Keratinocyte (primary cell): ENCODE data around the gene ERG. TPM values are rescaled to one million over a fixed set of nuclear protein-coding genes. Genes with fewer than 3 reads are reported as not detected.
A peak's percentile ranks its signal among the peaks of the same experiment; 100 is the strongest.

Experiments
- DNase-seq: peaks from one replicate; pipeline ENCODE4 v3.0.0-alpha.2; 2011; ENCODE audit warnings: low read depth, missing footprints, low spot score
- FAIRE-seq: peaks from 2 replicates; lab custom pipeline; 2011; peaks lifted over from hg19 to GRCh38; lab: Jason Lieb, UNC
- H2AFZ ChIP-seq: 2 replicates; pipeline ENCODE4 v1.6.0; 2012; ENCODE audit warnings: low read length, control low read depth, inconsistent platforms; ENCODE audit not compliant: control insufficient read depth
- H3K27ac ChIP-seq: 2 replicates; pipeline ENCODE4 v1.5.1; 2011; ENCODE audit warnings: low read length; ENCODE audit not compliant: control insufficient read depth, insufficient read depth
- H3K27me3 ChIP-seq: 3 replicates; pipeline ENCODE4 v1.6.0; 2011; ENCODE audit warnings: low read length; ENCODE audit not compliant: control insufficient read depth, insufficient read depth; ENCODE audit errors: extremely low read depth
- H3K36me3 ChIP-seq, 2 experiments: 2 replicates in 1 of 2; 3 replicates in 1 of 2; pipeline ENCODE4 v1.5.1; 2011; ENCODE audit warnings: low read length in 2 of 2, mild to moderate bottlenecking in 1 of 2; ENCODE audit not compliant: control insufficient read depth in 2 of 2, insufficient read depth in 2 of 2; ENCODE audit errors: extremely low read depth in 1 of 2
- H3K4me1 ChIP-seq: 3 replicates; pipeline ENCODE4 v1.5.1; 2011; ENCODE audit warnings: low read length; ENCODE audit not compliant: control insufficient read depth, insufficient read depth; ENCODE audit errors: extremely low read depth
- H3K4me2 ChIP-seq: 3 replicates; pipeline ENCODE4 v1.6.0; 2011; ENCODE audit warnings: low read depth, low read length; ENCODE audit not compliant: control insufficient read depth, insufficient read depth; ENCODE audit errors: extremely low read depth
- H3K4me3 ChIP-seq, 3 experiments: fragments of 200-600 bp in 1 of 3; sonication (generic) in 1 of 3; 2 replicates in 2 of 3; 3 replicates in 1 of 3; pipeline ENCODE4 v1.5.1; 2011 to 2016; ENCODE audit warnings: low read length in 3 of 3, mild to moderate bottlenecking in 3 of 3, control low read depth in 2 of 3, inconsistent platforms in 1 of 3, low read depth in 1 of 3, mixed read lengths in 1 of 3, mixed run types in 1 of 3, moderate library complexity in 1 of 3; ENCODE audit not compliant: control insufficient read depth in 2 of 3, insufficient read depth in 2 of 3; ENCODE audit errors: extremely low read depth in 1 of 3
- H3K79me2 ChIP-seq: 2 replicates; pipeline ENCODE4 v1.6.0; 2012; ENCODE audit warnings: low read length; ENCODE audit not compliant: control insufficient read depth, insufficient read depth
- H3K9ac ChIP-seq: 3 replicates; pipeline ENCODE4 v1.6.0; 2011; ENCODE audit warnings: low read length; ENCODE audit not compliant: control insufficient read depth, insufficient read depth; ENCODE audit errors: extremely low read depth
- H3K9me1 ChIP-seq: 3 replicates; pipeline ENCODE4 v1.6.0; 2011; ENCODE audit warnings: low read length; ENCODE audit not compliant: control insufficient read depth, insufficient read depth; ENCODE audit errors: extremely low read depth
- H3K9me3 ChIP-seq: 2 replicates; pipeline ENCODE4 v1.5.1; 2012; ENCODE audit warnings: low read depth, low read length; ENCODE audit not compliant: control insufficient read depth
- H4K20me1 ChIP-seq: 3 replicates; pipeline ENCODE4 v1.6.0; 2011; ENCODE audit warnings: low read length; ENCODE audit not compliant: control insufficient read depth, insufficient read depth; ENCODE audit errors: extremely low read depth
- EZH2 ChIP-seq: IDR thresholded peaks from one replicate; pipeline ENCODE4 v1.6.1; 2012; ENCODE audit warnings: inconsistent platforms, mild to moderate bottlenecking, low read length, moderate library complexity
- dilution Hi-C: fragments of 300-500 bp; cut with MboI; formaldehyde crosslinking; loops from one replicate; pipeline ENCODE4 v1.7.0; 2020; ENCODE audit warnings: low sequenced_read_pairs; ENCODE audit not compliant: extremely low pct_ligation_motif_present
- polyA plus RNA-seq, 5 experiments: library from polyadenylated mRNA; depleted of rRNA in 3 of 5; stranded (reverse) in 3 of 5; stranded (forward) in 1 of 5; unstranded in 1 of 5; fragments of >200 nt; gene quantifications; 1 replicate in 1 of 5; 2 replicates in 3 of 5; 3 replicates in 1 of 5; pipeline versions ENCODE4 v1.2.1 to v1.2.3, GENCODE V29; 2011 to 2012; ENCODE audit warnings: missing spikeins in 2 of 5, low read depth in 1 of 5, low replicate concordance in 1 of 5
- TF ChIP-seq, protein P1 (sequence below), 3 experiments: IDR thresholded peaks in 1 of 3; conservative IDR thresholded peaks in 1 of 3; optimal IDR thresholded peaks in 1 of 3; 2 replicates in 2 of 3; 3 replicates in 1 of 3; pipeline versions ENCODE3 to v1.5.1; 2011; ENCODE audit warnings: low read length in 3 of 3, mild to moderate bottlenecking in 3 of 3, moderate library complexity in 2 of 3, control low read depth in 1 of 3, inconsistent platforms in 1 of 3; ENCODE audit not compliant: insufficient read depth in 2 of 3; ENCODE audit errors: extremely low read depth in 1 of 3

Gene ERG
- polyA plus RNA-seq, 1 donor (not counting 4 experiments of a cell fraction or from before 2014, with no cell fraction given), result 0.08 TPM

DNA sequence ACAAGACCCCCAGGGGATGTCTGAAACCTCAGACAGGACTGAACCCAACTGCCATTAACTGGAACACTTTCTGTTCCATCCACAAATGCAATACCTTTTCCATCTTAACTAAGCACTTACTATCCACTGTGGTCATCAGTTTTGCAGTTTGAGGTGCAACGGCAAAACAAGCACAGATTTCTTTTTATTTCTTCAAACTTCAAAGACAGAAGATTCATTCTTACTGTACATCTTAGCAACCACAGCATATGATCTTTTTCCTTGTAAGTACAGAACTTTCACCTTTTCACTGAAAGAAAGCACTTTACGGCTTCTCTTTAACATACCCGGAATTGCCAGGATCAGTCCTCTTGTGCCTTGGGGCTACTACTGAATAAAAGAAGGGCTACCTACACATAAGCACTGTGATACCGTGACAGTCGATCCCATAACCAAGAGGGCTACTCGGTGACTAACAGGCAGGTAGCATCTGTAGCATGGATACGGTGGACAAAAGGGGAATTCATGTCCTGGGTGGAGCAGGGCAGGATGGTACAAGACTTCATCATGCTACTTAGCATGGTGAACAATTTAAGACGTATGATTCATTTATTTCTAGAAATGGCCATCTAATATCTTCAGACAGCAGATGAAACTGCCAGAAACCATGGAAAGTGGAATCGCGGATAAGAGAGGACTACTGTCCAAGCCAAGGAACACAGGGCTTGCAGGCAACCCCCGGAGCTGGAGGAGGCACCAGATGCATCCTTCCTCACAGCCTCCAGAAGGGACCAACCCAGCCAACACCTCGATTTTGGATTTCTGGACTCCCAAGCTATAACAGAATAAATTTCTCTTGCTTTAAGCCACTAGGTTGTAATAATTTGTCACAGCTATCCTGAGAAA, 18.4 kb downstream of the ERG start:
- FAIRE-seq (peak; percentile 88), DNase-seq (peak; percentile 99)
- Histone ChIP-seq H2AFZ (no peak overlapping the region), H3K4me3 (peak overlapping the region in 1 of 3 experiments; percentile 15), H4K20me1 (no peaks in the 10 kb centered on the region), H3K4me1 (peaks cover 50% of the 10 kb centered on the region), H3K27ac (peak overlapping the region; percentile 99), H3K9me3 (no peaks in the 10 kb centered on the region), H3K36me3 (no peaks in the 10 kb centered on the region), H3K4me2 (peak overlapping the region; percentile 68), H3K79me2 (no peaks in the 10 kb centered on the region), H3K9me1 (no peaks in the 10 kb centered on the region), H3K27me3 (no peaks in the 10 kb centered on the region), H3K9ac (peak overlapping the region; percentile 75)
- dilution Hi-C loops, result no loop called here
- TF ChIP-seq, protein P1, sequence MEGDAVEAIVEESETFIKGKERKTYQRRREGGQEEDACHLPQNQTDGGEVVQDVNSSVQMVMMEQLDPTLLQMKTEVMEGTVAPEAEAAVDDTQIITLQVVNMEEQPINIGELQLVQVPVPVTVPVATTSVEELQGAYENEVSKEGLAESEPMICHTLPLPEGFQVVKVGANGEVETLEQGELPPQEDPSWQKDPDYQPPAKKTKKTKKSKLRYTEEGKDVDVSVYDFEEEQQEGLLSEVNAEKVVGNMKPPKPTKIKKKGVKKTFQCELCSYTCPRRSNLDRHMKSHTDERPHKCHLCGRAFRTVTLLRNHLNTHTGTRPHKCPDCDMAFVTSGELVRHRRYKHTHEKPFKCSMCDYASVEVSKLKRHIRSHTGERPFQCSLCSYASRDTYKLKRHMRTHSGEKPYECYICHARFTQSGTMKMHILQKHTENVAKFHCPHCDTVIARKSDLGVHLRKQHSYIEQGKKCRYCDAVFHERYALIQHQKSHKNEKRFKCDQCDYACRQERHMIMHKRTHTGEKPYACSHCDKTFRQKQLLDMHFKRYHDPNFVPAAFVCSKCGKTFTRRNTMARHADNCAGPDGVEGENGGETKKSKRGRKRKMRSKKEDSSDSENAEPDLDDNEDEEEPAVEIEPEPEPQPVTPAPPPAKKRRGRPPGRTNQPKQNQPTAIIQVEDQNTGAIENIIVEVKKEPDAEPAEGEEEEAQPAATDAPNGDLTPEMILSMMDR (optimal IDR thresholded peaks at IDR 0.05 in 1 of 3, IDR thresholded peaks at IDR 0.05 in 1 of 3, conservative IDR thresholded peaks at IDR 0.05 in 1 of 3; ENCODE audit: extremely low read depth in 1 of 3, insufficient read depth in 2 of 3, low read length in 3 of 3), result no peak

DNA sequence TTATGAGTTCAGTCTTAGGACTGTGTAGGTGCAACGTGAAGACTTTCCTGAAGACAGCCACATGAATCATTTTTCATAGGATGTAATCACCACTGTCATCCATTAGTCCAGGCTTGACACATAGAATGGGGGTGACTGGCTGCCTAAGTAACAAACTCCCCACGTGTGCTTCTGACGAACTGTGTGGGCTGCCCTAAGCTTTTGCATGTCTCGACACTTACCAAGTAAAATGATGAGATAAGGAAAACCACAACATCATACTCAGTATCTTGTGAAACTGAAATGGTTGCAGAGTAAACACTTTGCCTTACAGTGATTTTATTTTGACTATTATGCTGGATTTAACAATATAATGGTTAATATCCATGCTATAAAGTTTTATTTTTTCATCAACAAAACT, 19.5 kb downstream of the ERG start:
- Histone ChIP-seq H3K4me2 (peak overlapping the region; percentile 68), H3K79me2 (no peaks in the 10 kb centered on the region), H4K20me1 (no peaks in the 10 kb centered on the region), H2AFZ (no peak overlapping the region), H3K36me3 (no peaks in the 10 kb centered on the region), H3K9me3 (no peaks in the 10 kb centered on the region), H3K9ac (peak overlapping the region; percentile 75), H3K9me1 (no peaks in the 10 kb centered on the region), H3K4me3 (no peak overlapping the region), H3K27me3 (no peaks in the 10 kb centered on the region), H3K4me1 (peaks cover 40% of the 10 kb centered on the region), H3K27ac (peak overlapping the region; percentile 99)
- TF ChIP-seq, protein P1 (optimal IDR thresholded peaks at IDR 0.05 in 1 of 3, IDR thresholded peaks at IDR 0.05 in 1 of 3, conservative IDR thresholded peaks at IDR 0.05 in 1 of 3; ENCODE audit: extremely low read depth in 1 of 3, insufficient read depth in 2 of 3, low read length in 3 of 3), result no peak
- TF ChIP-seq EZH2, result no peak
- FAIRE-seq (peak; percentile 67), DNase-seq (peak; percentile 91)
- dilution Hi-C loops, result no loop called here
